PC-9 (cell line): Measurements from ENCODE around the gene TES. TPM values are rescaled to one million over a fixed set of nuclear protein-coding genes. Genes with fewer than 3 reads are reported as not detected.

Source experiments
- BruUV-seq: library from RNA; stranded (reverse); fragments of 400-500 nt; replicated peaks from 2 replicates; lab custom pipeline; 2021; lab: Mats Ljungman, UMichigan
- CTCF ChIA-PET: fragments of 300-600 bp; sonication (Branson Sonifier 250); formaldehyde crosslinking; loops from one replicate; lab custom pipeline; 2022; ENCODE audit warnings: antibody characterized with exemption; lab: Charles Lee
- POLR2A ChIA-PET: fragments of 300-600 bp; sonication (Branson Sonifier 250); formaldehyde crosslinking; loops from one replicate; lab custom pipeline; 2022; ENCODE audit warnings: antibody characterized with exemption; ENCODE audit not compliant: unreplicated experiment; lab: Charles Lee
- DNase-seq, 2 experiments: peaks; one replicate each; pipeline versions ENCODE4 v3.0.0 to v3.0.0-alpha.2; 2015 to 2022; ENCODE audit warnings: mixed read lengths in 1 of 2
- H2AFZ ChIP-seq: fragments of 200-600 bp; sonication (generic); 2 replicates; pipeline ENCODE4 v1.8.1; 2017; ENCODE audit warnings: antibody characterized with exemption
- H3F3A ChIP-seq: fragments of 200-600 bp; sonication (generic); 2 replicates; pipeline ENCODE4 v1.8.1; 2017; ENCODE audit warnings: antibody characterized with exemption, mild to moderate bottlenecking, low read depth; ENCODE audit not compliant: insufficient read depth
- H3K27ac ChIP-seq: fragments of 200-600 bp; sonication (generic); 2 replicates; pipeline ENCODE4 v1.6.1; 2016; ENCODE audit warnings: mixed run types
- H3K27me3 ChIP-seq: fragments of 200-600 bp; sonication (generic); 2 replicates; pipeline ENCODE4 v1.6.1; 2016; ENCODE audit warnings: low read depth, mixed run types; ENCODE audit not compliant: insufficient read depth
- H3K36me3 ChIP-seq: fragments of 200-600 bp; sonication (generic); 2 replicates; pipeline ENCODE4 v1.6.1; 2016; ENCODE audit warnings: low read depth, mixed run types
- H3K4me1 ChIP-seq: fragments of 200-600 bp; sonication (generic); replicated peaks from 2 replicates; pipeline ENCODE4 v1.6.1; 2016; ENCODE audit warnings: mixed run types; ENCODE audit not compliant: insufficient read depth
- H3K4me2 ChIP-seq: fragments of 200-600 bp; sonication (generic); 2 replicates; pipeline ENCODE4 v1.6.1; 2017; ENCODE audit warnings: mixed run types
- H3K4me3 ChIP-seq: fragments of 200-600 bp; sonication (generic); 2 replicates; pipeline ENCODE4 v1.6.1; 2016; ENCODE audit warnings: mixed run types
- H3K79me2 ChIP-seq: fragments of 200-600 bp; sonication (generic); 2 replicates; pipeline ENCODE4 v1.6.1; 2017; ENCODE audit warnings: low read depth, mixed run types
- H3K9me2 ChIP-seq: fragments of 200-600 bp; sonication (generic); 2 replicates; pipeline ENCODE4 v1.8.1; 2017; ENCODE audit warnings: mild to moderate bottlenecking; ENCODE audit not compliant: insufficient read depth
- H3K9me3 ChIP-seq: fragments of 200-600 bp; sonication (generic); 2 replicates; pipeline ENCODE4 v1.8.1; 2016; ENCODE audit warnings: low read depth; ENCODE audit not compliant: insufficient read depth
- H4K20me1 ChIP-seq: fragments of 200-600 bp; sonication (generic); 2 replicates; pipeline ENCODE4 v1.8.1; 2017; ENCODE audit not compliant: insufficient read depth
- EZH2 ChIP-seq: fragments of 200-600 bp; sonication (generic); IDR thresholded peaks from 2 replicates; pipeline ENCODE4 v1.8.0; 2017; ENCODE audit warnings: antibody characterized with exemption, low read depth
- intact Hi-C: fragments of 100-400 bp; cut with micrococcal nuclease; formaldehyde crosslinking; loops from one replicate; pipeline ENCODE4 v1.10.0; 2022; ENCODE audit not compliant: unreplicated experiment
- total RNA-seq: library from RNA; stranded (reverse); gene quantifications from 2 replicates; pipeline ENCODE4 v1.2.3, GENCODE V29; 2021
- TF ChIP-seq, protein P1 (sequence below): fragments of 200-600 bp; sonication (generic); conservative IDR thresholded peaks from 2 replicates; pipeline ENCODE4 v1.6.1; 2017; ENCODE audit warnings: mixed run types, antibody characterized with exemption, mild to moderate bottlenecking, moderate library complexity

The TES gene
- total RNA-seq, 1 experiment from 2014 or later = 210 TPM

DNA sequence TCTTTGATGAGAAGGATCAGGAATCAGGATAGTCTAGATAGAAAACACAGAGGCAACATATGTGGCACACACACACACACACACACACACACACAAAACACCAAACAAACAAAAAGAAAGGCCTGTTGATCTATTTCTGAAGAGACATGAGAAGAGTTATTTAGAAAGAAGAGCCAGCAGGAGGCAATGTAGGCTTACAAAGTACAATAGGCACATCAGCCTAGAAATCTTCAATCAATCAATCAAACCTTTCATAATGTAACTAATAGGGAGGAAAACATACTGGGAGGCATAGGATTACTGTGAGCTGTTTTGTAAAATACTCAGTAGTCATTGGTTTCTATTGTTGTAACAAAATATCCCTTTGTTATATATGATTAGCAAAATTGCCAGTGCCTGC lies 47.3 kb upstream of the TES start:
- Histone ChIP-seq H3K4me3 (no peak overlapping the region), H3K9me3 (no peaks in the 10 kb centered on the region), H3F3A (no peaks in the 10 kb centered on the region), H3K4me2 (no peak overlapping the region), H4K20me1 (no peaks in the 10 kb centered on the region), H3K27me3 (no peaks in the 10 kb centered on the region), H3K79me2 (no peaks in the 10 kb centered on the region), H2AFZ (no peak overlapping the region), H3K36me3 (no peaks in the 10 kb centered on the region), H3K27ac (no peak overlapping the region), H3K9me2 (no peaks in the 10 kb centered on the region), H3K4me1 (no peaks in the 10 kb centered on the region)
- BruUV-seq = no TSS peak
- TF ChIP-seq, protein P1, sequence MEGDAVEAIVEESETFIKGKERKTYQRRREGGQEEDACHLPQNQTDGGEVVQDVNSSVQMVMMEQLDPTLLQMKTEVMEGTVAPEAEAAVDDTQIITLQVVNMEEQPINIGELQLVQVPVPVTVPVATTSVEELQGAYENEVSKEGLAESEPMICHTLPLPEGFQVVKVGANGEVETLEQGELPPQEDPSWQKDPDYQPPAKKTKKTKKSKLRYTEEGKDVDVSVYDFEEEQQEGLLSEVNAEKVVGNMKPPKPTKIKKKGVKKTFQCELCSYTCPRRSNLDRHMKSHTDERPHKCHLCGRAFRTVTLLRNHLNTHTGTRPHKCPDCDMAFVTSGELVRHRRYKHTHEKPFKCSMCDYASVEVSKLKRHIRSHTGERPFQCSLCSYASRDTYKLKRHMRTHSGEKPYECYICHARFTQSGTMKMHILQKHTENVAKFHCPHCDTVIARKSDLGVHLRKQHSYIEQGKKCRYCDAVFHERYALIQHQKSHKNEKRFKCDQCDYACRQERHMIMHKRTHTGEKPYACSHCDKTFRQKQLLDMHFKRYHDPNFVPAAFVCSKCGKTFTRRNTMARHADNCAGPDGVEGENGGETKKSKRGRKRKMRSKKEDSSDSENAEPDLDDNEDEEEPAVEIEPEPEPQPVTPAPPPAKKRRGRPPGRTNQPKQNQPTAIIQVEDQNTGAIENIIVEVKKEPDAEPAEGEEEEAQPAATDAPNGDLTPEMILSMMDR = peak; percentile 26; the same call in 1 of the 2 replicates
- TF ChIP-seq EZH2 = no peak
- DNase-seq = no peak
- POLR2A ChIA-PET = no interaction called here
- intact Hi-C loops = no loop called here
- CTCF ChIA-PET = interaction anchor here (0.7 kb wide), 1 partner anchor 767 kb away, joined by 4 read pairs; no protein-coding TSS in a partner anchor

DNA sequence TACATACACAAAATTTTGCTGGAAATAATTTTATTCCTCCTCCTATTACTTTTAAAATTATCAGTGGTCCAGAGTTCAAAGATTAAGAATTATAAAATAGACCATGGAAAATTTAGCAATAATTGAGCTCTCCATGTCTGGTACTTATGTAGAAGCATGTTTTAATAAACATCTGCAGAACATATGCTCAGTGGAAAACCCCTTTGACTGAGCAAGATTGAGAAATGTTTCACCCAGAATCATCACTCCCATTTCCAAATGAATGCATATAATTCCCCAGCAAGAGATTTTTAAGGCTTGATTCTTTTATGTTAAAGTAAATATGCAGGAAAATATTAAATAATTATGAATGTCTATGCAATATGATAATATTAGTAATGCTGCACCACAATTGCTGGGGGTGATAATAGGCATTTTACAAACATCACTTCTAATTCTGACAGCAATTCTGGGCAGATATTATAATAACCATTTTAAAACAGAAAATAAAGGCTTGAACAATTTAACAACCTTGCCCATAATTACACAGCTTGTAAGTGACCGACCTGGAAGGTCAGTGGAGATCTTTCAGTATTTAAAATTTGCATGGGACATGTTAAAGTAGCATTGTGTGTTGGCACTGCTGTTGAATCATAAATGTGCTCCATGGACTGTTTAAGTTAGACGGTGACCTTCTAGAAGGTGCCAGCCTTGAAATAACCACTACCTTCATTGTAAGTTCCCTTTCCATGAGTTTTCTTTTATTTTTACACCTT lies 45.6 kb upstream of the TES start:
- ChIA-PET POLR2A (no interaction called here), CTCF (no interaction called here)
- H3K9me2 ChIP-seq = no peaks in the 10 kb centered on the region
- intact Hi-C loops = no loop called here
- TF ChIP-seq EZH2 = no peak
- TF ChIP-seq, protein P1 = no peak
- H3K4me1 ChIP-seq = no peaks in the 10 kb centered on the region
- H3K79me2 ChIP-seq = no peaks in the 10 kb centered on the region
- no peaks in the 10 kb centered on the region for H3K36me3 ChIP-seq
- no peak overlapping the region for H2AFZ ChIP-seq
- BruUV-seq = no TSS peak
- DNase-seq = no peak
- no peaks in the 10 kb centered on the region for H3F3A ChIP-seq
- no peaks in the 10 kb centered on the region for H3K9me3 ChIP-seq
- no peak overlapping the region for H3K4me2 ChIP-seq
- H4K20me1 ChIP-seq = no peaks in the 10 kb centered on the region
- H3K27ac ChIP-seq = no peak overlapping the region
- no peaks in the 10 kb centered on the region for H3K27me3 ChIP-seq
- no peak overlapping the region for H3K4me3 ChIP-seq

- no peak overlapping the region for H2AFZ ChIP-seq
- no peak overlapping the region for H3K27ac ChIP-seq
- H3K27me3 ChIP-seq = no peaks in the 10 kb centered on the region
- H3F3A ChIP-seq = no peaks in the 10 kb centered on the region
- no peaks in the 10 kb centered on the region for H3K9me3 ChIP-seq
- no peak for DNase-seq
- ChIA-PET POLR2A (no interaction called here), CTCF (no interaction called here)
- H3K4me1 ChIP-seq = no peaks in the 10 kb centered on the region
- no peak overlapping the region for H3K4me3 ChIP-seq
- no peaks in the 10 kb centered on the region for H4K20me1 ChIP-seq
- no peaks in the 10 kb centered on the region for H3K79me2 ChIP-seq
- intact Hi-C loops = no loop called here
- no peaks in the 10 kb centered on the region for H3K9me2 ChIP-seq
- no peak overlapping the region for H3K4me2 ChIP-seq
- no TSS peak for BruUV-seq
- no peaks in the 10 kb centered on the region for H3K36me3 ChIP-seq
- TF ChIP-seq, protein P1 = no peak
- no peak for TF ChIP-seq EZH2
Observed at GRCh38 chr7:116165717-116166116, 44.6 kb upstream of the TES start.
